GM12878 (cell line): ENCODE data around the gene ATG4A. TPM values are rescaled to one million over a fixed set of nuclear protein-coding genes. Genes with fewer than 3 reads are reported as not detected.

Experiments
- ATAC-seq: fragments of 200-7000 bp; cut with Tn5 transposase; 3 replicates; pipeline ENCODE4 v1.9.1; 2020; ENCODE audit warnings: mild to moderate bottlenecking, moderate library complexity
- BruUV-seq: library from RNA; stranded (reverse); fragments of 400-500 nt; replicated peaks from 2 replicates; lab custom pipeline; 2021; lab: Mats Ljungman, UMichigan
- CTCF ChIA-PET: fragments of 300-600 bp; sonication (Branson Sonifier 250); formaldehyde crosslinking; extraction: SDS; loops from one replicate; lab custom pipeline; 2021; ENCODE audit warnings: inconsistent platforms; lab: Yijun Ruan, JAX
- POLR2A ChIA-PET: fragments of 350-600 bp; formaldehyde crosslinking; extraction: SDS; loops from one replicate; lab custom pipeline; 2021; ENCODE audit warnings: inconsistent platforms; lab: Charles Lee
- RAD21 ChIA-PET: fragments of 300-600 bp; sonication (Branson Sonifier 250); formaldehyde crosslinking; loops from one replicate; lab custom pipeline; 2023; ENCODE audit warnings: antibody characterized with exemption; ENCODE audit not compliant: unreplicated experiment; lab: Charles Lee
- SMC1A ChIA-PET: fragments of 300-600 bp; sonication (Branson Sonifier 250); formaldehyde crosslinking; loops from one replicate; lab custom pipeline; 2023; ENCODE audit not compliant: unreplicated experiment, uncharacterized antibody; lab: Charles Lee
- DNase-seq: peaks from one replicate; pipeline ENCODE4 v3.0.0-alpha.2; 2011; ENCODE audit warnings: low read depth, low spot score
- FAIRE-seq: peaks from 3 replicates; lab custom pipeline; 2011; peaks lifted over from hg19 to GRCh38; lab: Jason Lieb, UNC
- H2AFZ ChIP-seq: 2 replicates; pipeline ENCODE4 v1.6.0; 2011; ENCODE audit warnings: low read depth, low read length, control low read depth; ENCODE audit not compliant: control insufficient read depth
- H3K27ac ChIP-seq: 2 replicates; pipeline ENCODE4 v1.5.1; 2011; ENCODE audit warnings: control low read depth; ENCODE audit not compliant: control insufficient read depth, insufficient read depth
- H3K27me3 ChIP-seq, 2 experiments: replicated peaks in 1 of 2; 2 replicates each; pipeline versions ENCODE4 v1.6.0 to v1.6.1; 2011; ENCODE audit warnings: low read length in 1 of 2; ENCODE audit not compliant: control insufficient read depth in 2 of 2, insufficient read depth in 2 of 2
- H3K36me3 ChIP-seq, 2 experiments: 2 replicates each; pipeline ENCODE4 v1.5.1; 2011; ENCODE audit warnings: low read length in 1 of 2; ENCODE audit not compliant: control insufficient read depth in 2 of 2, insufficient read depth in 2 of 2
- H3K4me1 ChIP-seq: 2 replicates; pipeline ENCODE4 v1.6.1; 2011; ENCODE audit warnings: mild to moderate bottlenecking, low read length, moderate library complexity, mixed read lengths; ENCODE audit not compliant: control insufficient read depth, insufficient read depth
- H3K4me2 ChIP-seq: 2 replicates; pipeline ENCODE4 v1.6.0; 2011; ENCODE audit warnings: control low read depth; ENCODE audit not compliant: control insufficient read depth, insufficient read depth
- H3K4me3 ChIP-seq: fragments of 200-600 bp; sonication (generic); 2 replicates; pipeline ENCODE4 v1.5.1; 2016
- H3K79me2 ChIP-seq: 2 replicates; pipeline ENCODE4 v1.6.0; 2011; ENCODE audit warnings: low read length; ENCODE audit not compliant: control insufficient read depth, insufficient read depth
- H3K9ac ChIP-seq: 2 replicates; pipeline ENCODE4 v1.8.0; 2011; ENCODE audit warnings: low read length, control low read depth, mixed read lengths; ENCODE audit not compliant: control insufficient read depth, insufficient read depth
- H3K9me3 ChIP-seq: replicated peaks from 3 replicates; pipeline ENCODE4 v1.5.1; 2011; ENCODE audit warnings: mild to moderate bottlenecking, low read length; ENCODE audit not compliant: control insufficient read depth, insufficient read depth
- H4K20me1 ChIP-seq: 2 replicates; pipeline ENCODE4 v1.6.0; 2011; ENCODE audit not compliant: control insufficient read depth, insufficient read depth
- EZH2 ChIP-seq: IDR thresholded peaks from 2 replicates; pipeline ENCODE4 v1.6.1; 2012; ENCODE audit warnings: low read depth, mild to moderate bottlenecking, control low read depth, inconsistent platforms, low read length, borderline replicate concordance; ENCODE audit not compliant: control insufficient read depth
- RCOR1 ChIP-seq: conservative IDR thresholded peaks from 2 replicates; pipeline ENCODE4 v1.6.1; 2012; ENCODE audit warnings: low read depth, low read length, improper control_type of control experiment
- SMARCA5 ChIP-seq: fragments of 450-650 bp; IDR thresholded peaks from 2 replicates; pipeline ENCODE4 v1.6.1; 2017; ENCODE audit warnings: mild to moderate bottlenecking
- SMC3 ChIP-seq: IDR thresholded peaks from 2 replicates; pipeline ENCODE4 v1.6.1; 2011; ENCODE audit warnings: low read length, improper control_type of control experiment, borderline replicate concordance
- YY1 ChIP-seq: IDR thresholded peaks from 2 replicates; pipeline ENCODE4 v1.6.1; 2011; ENCODE audit warnings: low read depth, mild to moderate bottlenecking, low read length
- ZNF24 ChIP-seq: fragments of 450-650 bp; IDR thresholded peaks from 2 replicates; pipeline ENCODE4 v1.6.1; 2017; ENCODE audit warnings: antibody characterized with exemption, mild to moderate bottlenecking
- ZSCAN29 ChIP-seq: fragments of 450-650 bp; IDR thresholded peaks from 2 replicates; pipeline ENCODE4 v1.6.1; 2017; ENCODE audit warnings: mild to moderate bottlenecking, moderate library complexity
- WGBS: methylation state at CpG from one replicate; pipeline ENCODE4 v1.1.6; 2016; ENCODE audit warnings: low lambda C conversion rate; ENCODE audit not compliant: insufficient replicate concordance, insufficient coverage; ENCODE audit errors: missing lambda C conversion rate; 5-methylcytosine and 5-hydroxymethylcytosine counted together
- in situ Hi-C: fragments of 300-500 bp; cut with MboI; formaldehyde crosslinking; loops from 9 replicates; pipeline ENCODE4 v1.14.3; 2018; ENCODE audit warnings: mixed read lengths
- intact Hi-C: fragments of 100-400 bp; cut with micrococcal nuclease; formaldehyde crosslinking; loops from one replicate; pipeline ENCODE4 v1.14.2; 2022; ENCODE audit not compliant: unreplicated experiment
- polyA plus RNA-seq, 11 experiments: library from polyadenylated mRNA; depleted of rRNA in 4 of 11; unstranded in 6 of 11; stranded (reverse) in 5 of 11; fragments of >200 nt; fragmentation: Nextera tagmentation in 4 of 11; fragmentation: Illumina TruSeq in 1 of 11; extraction: Ambion mirVana in 4 of 11; extraction: Trizol in 1 of 11; gene quantifications; 1 replicate in 1 of 11; 2 replicates in 10 of 11; pipeline versions ENCODE4 v1.2.1 to v1.2.3, GENCODE V29; 2011 to 2016; ENCODE audit warnings: inconsistent platforms in 2 of 11, missing spikeins in 2 of 11, low read depth in 1 of 11
- total RNA-seq, 4 experiments: library from RNA; depleted of rRNA in 3 of 4; stranded (reverse); fragments of >200 nt in 3 of 4; fragmentation: Illumina TruSeq in 1 of 4; extraction: Trizol in 1 of 4; gene quantifications; 2 replicates each; pipeline versions ENCODE4 v1.2.1 to v1.2.3, GENCODE V29; 2013 to 2021
- TF ChIP-seq, protein P1 (sequence below): fragments of 450-650 bp; formaldehyde crosslinking; IDR thresholded peaks from 2 replicates; pipeline ENCODE4 v1.4.0; 2020; ENCODE audit warnings: mild to moderate bottlenecking, moderate library complexity
- TF ChIP-seq, protein P2 (sequence below), 3 experiments: IDR thresholded peaks in 2 of 3; conservative IDR thresholded peaks in 1 of 3; 2 replicates each; pipeline ENCODE4 v1.5.1; 2011; ENCODE audit warnings: low read depth in 3 of 3, low read length in 3 of 3, mild to moderate bottlenecking in 3 of 3, control low read depth in 2 of 3, moderate library complexity in 2 of 3, inconsistent platforms in 1 of 3, mixed read lengths in 1 of 3; ENCODE audit not compliant: control insufficient read depth in 2 of 3, insufficient read depth in 1 of 3; ENCODE audit errors: extremely low read depth in 1 of 3

Gene ATG4A
- total and polyA plus RNA-seq, 10 of the 15 experiments (the other 5 are each of a cell fraction or from before 2014, with no cell fraction given): 9.1 to 22.0 (median 15.5) TPM

DNA sequence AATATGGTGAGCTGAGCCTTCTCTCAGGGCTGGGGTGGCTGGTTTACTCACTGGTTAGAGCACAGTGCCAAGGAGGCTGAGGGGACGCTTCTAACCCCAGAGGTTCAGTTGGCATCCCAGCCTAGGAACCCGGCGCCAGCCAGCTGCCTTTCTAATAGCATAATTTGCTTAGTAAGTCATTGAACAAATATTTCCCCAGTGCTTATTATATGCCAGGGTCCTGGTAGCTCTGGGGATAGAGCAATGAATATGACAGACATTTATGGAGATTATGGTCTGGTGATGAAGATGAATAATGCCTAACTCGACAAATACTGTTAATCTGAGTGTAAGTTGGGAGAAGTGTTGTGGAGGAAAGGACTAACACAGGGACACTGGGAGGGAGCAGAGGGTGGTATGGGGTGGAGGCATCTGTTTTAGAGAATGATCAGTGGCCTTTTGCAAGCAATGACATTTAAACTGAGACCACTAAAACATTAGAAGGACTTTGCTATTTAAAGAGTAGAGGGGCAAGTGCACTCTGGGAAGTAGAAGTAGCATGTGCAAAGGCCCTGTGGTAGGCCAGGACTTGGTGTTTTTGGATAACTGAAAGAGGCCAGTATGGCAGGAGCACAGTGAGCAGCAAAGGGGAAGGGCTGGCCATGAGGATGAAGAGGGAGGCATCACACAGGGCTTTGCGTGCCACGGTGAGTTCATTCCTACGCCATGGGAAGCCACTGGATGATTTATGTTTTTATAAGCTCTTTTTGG, 71.9 kb downstream of the ATG4A start (continued):
- TF ChIP-seq EZH2: no peak
- TF ChIP-seq ZNF24: no peak
- TF ChIP-seq RCOR1: no peak
- TF ChIP-seq SMARCA5: no peak
- no peak for TF ChIP-seq ZSCAN29
- TF ChIP-seq, protein P1, sequence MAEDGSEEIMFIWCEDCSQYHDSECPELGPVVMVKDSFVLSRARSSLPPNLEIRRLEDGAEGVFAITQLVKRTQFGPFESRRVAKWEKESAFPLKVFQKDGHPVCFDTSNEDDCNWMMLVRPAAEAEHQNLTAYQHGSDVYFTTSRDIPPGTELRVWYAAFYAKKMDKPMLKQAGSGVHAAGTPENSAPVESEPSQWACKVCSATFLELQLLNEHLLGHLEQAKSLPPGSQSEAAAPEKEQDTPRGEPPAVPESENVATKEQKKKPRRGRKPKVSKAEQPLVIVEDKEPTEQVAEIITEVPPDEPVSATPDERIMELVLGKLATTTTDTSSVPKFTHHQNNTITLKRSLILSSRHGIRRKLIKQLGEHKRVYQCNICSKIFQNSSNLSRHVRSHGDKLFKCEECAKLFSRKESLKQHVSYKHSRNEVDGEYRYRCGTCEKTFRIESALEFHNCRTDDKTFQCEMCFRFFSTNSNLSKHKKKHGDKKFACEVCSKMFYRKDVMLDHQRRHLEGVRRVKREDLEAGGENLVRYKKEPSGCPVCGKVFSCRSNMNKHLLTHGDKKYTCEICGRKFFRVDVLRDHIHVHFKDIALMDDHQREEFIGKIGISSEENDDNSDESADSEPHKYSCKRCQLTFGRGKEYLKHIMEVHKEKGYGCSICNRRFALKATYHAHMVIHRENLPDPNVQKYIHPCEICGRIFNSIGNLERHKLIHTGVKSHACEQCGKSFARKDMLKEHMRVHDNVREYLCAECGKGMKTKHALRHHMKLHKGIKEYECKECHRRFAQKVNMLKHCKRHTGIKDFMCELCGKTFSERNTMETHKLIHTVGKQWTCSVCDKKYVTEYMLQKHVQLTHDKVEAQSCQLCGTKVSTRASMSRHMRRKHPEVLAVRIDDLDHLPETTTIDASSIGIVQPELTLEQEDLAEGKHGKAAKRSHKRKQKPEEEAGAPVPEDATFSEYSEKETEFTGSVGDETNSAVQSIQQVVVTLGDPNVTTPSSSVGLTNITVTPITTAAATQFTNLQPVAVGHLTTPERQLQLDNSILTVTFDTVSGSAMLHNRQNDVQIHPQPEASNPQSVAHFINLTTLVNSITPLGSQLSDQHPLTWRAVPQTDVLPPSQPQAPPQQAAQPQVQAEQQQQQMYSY: no peak

DNA sequence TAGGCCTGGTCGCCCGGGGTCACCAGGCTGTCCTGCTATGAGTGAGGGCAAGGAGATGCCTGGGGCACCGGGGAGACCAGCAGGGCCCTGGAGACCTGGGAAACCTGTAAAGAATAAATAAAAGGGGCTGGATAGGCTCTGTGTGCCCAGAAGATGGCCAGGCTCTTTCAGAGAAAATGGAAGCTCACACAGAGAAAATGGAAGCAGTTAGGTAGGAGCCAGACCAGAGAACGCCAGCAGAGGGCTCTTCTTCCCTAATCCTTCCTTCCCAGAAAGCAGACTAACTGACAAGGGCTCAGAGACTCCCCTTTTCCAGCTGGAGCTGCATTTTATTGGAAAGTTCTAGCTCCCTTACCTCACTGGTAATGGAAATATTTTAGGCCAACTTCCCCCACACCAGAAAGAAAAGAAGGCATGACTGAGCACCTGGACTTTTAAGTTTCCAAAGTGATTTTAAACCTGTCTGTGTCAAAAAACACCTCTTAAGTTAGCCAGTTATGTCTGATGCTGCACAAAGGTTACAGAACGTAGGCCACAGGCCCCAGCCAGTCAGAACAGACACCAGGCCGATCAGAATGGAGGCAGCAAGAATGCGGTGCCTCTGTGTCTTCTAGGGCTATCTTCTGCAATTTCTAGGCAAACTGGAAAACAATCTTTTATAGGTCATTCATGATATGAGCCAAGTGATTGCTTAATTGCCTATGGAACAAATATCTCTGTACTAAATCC, 74.0 kb downstream of the ATG4A start:
- H3K9ac ChIP-seq: no peak overlapping the region
- peak; percentile 87 for TF ChIP-seq YY1
- TF ChIP-seq SMC3: no peak
- TF ChIP-seq, protein P2, sequence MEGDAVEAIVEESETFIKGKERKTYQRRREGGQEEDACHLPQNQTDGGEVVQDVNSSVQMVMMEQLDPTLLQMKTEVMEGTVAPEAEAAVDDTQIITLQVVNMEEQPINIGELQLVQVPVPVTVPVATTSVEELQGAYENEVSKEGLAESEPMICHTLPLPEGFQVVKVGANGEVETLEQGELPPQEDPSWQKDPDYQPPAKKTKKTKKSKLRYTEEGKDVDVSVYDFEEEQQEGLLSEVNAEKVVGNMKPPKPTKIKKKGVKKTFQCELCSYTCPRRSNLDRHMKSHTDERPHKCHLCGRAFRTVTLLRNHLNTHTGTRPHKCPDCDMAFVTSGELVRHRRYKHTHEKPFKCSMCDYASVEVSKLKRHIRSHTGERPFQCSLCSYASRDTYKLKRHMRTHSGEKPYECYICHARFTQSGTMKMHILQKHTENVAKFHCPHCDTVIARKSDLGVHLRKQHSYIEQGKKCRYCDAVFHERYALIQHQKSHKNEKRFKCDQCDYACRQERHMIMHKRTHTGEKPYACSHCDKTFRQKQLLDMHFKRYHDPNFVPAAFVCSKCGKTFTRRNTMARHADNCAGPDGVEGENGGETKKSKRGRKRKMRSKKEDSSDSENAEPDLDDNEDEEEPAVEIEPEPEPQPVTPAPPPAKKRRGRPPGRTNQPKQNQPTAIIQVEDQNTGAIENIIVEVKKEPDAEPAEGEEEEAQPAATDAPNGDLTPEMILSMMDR (IDR thresholded peaks at IDR 0.05 in 2 of 3, conservative IDR thresholded peaks at IDR 0.05 in 1 of 3; ENCODE audit: control insufficient read depth in 2 of 3, extremely low read depth in 1 of 3, insufficient read depth in 1 of 3, low read depth in 3 of 3, low read length in 3 of 3): peak; percentile 9 to 20 (median 12); a peak in 2 of 6 replicates
- no peak for FAIRE-seq
- ChIA-PET POLR2A (no interaction called here), RAD21 (no interaction called here), CTCF (no interaction called here), SMC1A (no interaction called here)
- intact Hi-C loops (no loop called here), in situ Hi-C loops (no loop called here)
- H3K4me1 ChIP-seq: no peaks in the 10 kb centered on the region
- no peaks in the 10 kb centered on the region for H3K36me3 ChIP-seq
- no TSS peak for BruUV-seq
- 37% methylated on average over 7 of the region's 7 CpGs for WGBS
- H2AFZ ChIP-seq: peak overlapping the region; percentile 4
- no peaks in the 10 kb centered on the region; a peak in 1 of 4 replicates for H3K27me3 ChIP-seq
- no peak overlapping the region for H3K27ac ChIP-seq
- no peaks in the 10 kb centered on the region for H4K20me1 ChIP-seq
- no peaks in the 10 kb centered on the region for H3K9me3 ChIP-seq
- H3K4me2 ChIP-seq: no peak overlapping the region
- no peak for DNase-seq
- no peak overlapping the region for H3K4me3 ChIP-seq
- ATAC-seq: peak; percentile 46
- no peaks in the 10 kb centered on the region for H3K79me2 ChIP-seq
